Erythroblast (primary cell): ENCODE data around the gene FRMD4A.

Experiments used
- DNase-seq, 2 experiments: peaks; one replicate each; lab custom pipeline; 2025; lab: John Stamatoyannopoulos, UW
- GATA1 ChIP-seq: IDR thresholded peaks from 2 replicates; pipeline ENCODE4 v1.6.1; 2011; ENCODE audit warnings: low read depth, mild to moderate bottlenecking, control low read depth, low read length, moderate library complexity
- POLR2A ChIP-seq: IDR thresholded peaks from 2 replicates; pipeline ENCODE4 v1.6.1; 2011; ENCODE audit warnings: mild to moderate bottlenecking, low read length

Gene FRMD4A

GRCh38 chr10:13671904-13672303 lies 658.8 kb downstream of the FRMD4A start:
- no peak for DNase-seq
- TF ChIP-seq POLR2A (no peak), GATA1 (no peak)

- TF ChIP-seq POLR2A (no peak), GATA1 (no peak)
- no peak for DNase-seq
Measured at GRCh38 chr10:13670311-13670710, 660.4 kb downstream of the FRMD4A start.

GRCh38 chr10:13669901-13670300 lies 660.8 kb downstream of the FRMD4A start:
- TF ChIP-seq POLR2A (no peak), GATA1 (no peak)
- no peak for DNase-seq

- DNase-seq, result no peak
- TF ChIP-seq POLR2A, result no peak
Measured at GRCh38 chr10:13669182-13669855, 661.4 kb downstream of the FRMD4A start.

- no peak for TF ChIP-seq POLR2A
- no peak for TF ChIP-seq GATA1
- no peak for DNase-seq
Measured at GRCh38 chr10:13668126-13668525, 662.6 kb downstream of the FRMD4A start.

GRCh38 chr10:13665516-13666262 lies 665.0 kb downstream of the FRMD4A start:
- DNase-seq, result no peak
- TF ChIP-seq POLR2A, result no peak
- TF ChIP-seq GATA1, result no peak

- DNase-seq, result no peak
Measured at GRCh38 chr10:13661256-13661655, 669.5 kb downstream of the FRMD4A start.

GRCh38 chr10:13660551-13660920 lies 670.2 kb downstream of the FRMD4A start:
- no peak for DNase-seq
- TF ChIP-seq GATA1 (no peak), POLR2A (no peak)

More at GRCh38 chr10:13661256-13661655, 669.5 kb downstream of the FRMD4A start:
- no peak for TF ChIP-seq POLR2A
- no peak for TF ChIP-seq GATA1

- no peak for TF ChIP-seq GATA1
- no peak for TF ChIP-seq POLR2A
- DNase-seq, result peak; percentile 56 to 76
Measured at GRCh38 chr10:13659887-13660550, 670.7 kb downstream of the FRMD4A start.

- TF ChIP-seq POLR2A, result no peak
- no peak for TF ChIP-seq GATA1
- DNase-seq, result no peak
Measured at GRCh38 chr10:13658871-13659685, 671.6 kb downstream of the FRMD4A start.

- TF ChIP-seq POLR2A, result no peak
- TF ChIP-seq GATA1, result no peak
- no peak for DNase-seq
Measured at GRCh38 chr10:13658264-13658663, 672.5 kb downstream of the FRMD4A start.

GRCh38 chr10:13657101-13657680 lies 673.5 kb downstream of the FRMD4A start:
- no peak for TF ChIP-seq GATA1
- no peak for DNase-seq

- TF ChIP-seq GATA1, result no peak
- no peak for TF ChIP-seq POLR2A
- no peak for DNase-seq
Measured at GRCh38 chr10:13656337-13657100, 674.2 kb downstream of the FRMD4A start.
